Loucy (cell line): ENCODE measurements around the gene TMEM11.

ENCODE experiments used
- CTCF ChIP-seq: fragments of 200-600 bp; sonication (generic); conservative IDR thresholded peaks from 2 replicates; pipeline ENCODE4 v1.5.1; 2014; ENCODE audit warnings: mild to moderate bottlenecking, antibody characterized with exemption, low read length
- EZH2phosphoT487 ChIP-seq: fragments of 200-600 bp; IDR thresholded peaks from 2 replicates; pipeline ENCODE4 v1.6.1; 2018; ENCODE audit warnings: antibody characterized with exemption, mild to moderate bottlenecking, moderate library complexity, borderline replicate concordance

- TF ChIP-seq CTCF (no peak), EZH2phosphoT487 (no peak)
Measured at GRCh38 chr17:21240369-21241055, 26.6 kb upstream of the TMEM11 start.
